Endometrial microvascular endothelial cells (primary cell): ENCODE results near the gene CA7. TPM values are rescaled to one million over a fixed set of nuclear protein-coding genes. Genes with fewer than 3 reads are reported as not detected.
"Not testable (repeated sequence)": the region's sequence is repeated elsewhere in the genome, so short reads cannot be mapped to it uniquely, and the experiment has no call there.

Source experiments
- in situ Hi-C: cut with HindIII; loops from 2 replicates; pipeline ENCODE4 v1.10.0; 2017; ENCODE audit warnings: low sequenced_read_pairs, low pct_unique_long_range_greater_than_20kb; ENCODE audit errors: inconsistent ontology term
- total RNA-seq: library from RNA; depleted of rRNA; stranded (reverse); fragments of >200 nt; gene quantifications from one replicate; pipeline ENCODE4 v1.2.3, GENCODE V29; 2015; ENCODE audit errors: inconsistent ontology term

CA7 gene
- total RNA-seq, 1 donor from 2014 or later, result not detected

GRCh38 chr16:66891360-66891759 lies 47.1 kb downstream of the CA7 start:
- in situ Hi-C loops, result no loop called here

GRCh38 chr16:66891797-66892196 lies 47.6 kb downstream of the CA7 start:
- in situ Hi-C loops, result no loop called here

DNA sequence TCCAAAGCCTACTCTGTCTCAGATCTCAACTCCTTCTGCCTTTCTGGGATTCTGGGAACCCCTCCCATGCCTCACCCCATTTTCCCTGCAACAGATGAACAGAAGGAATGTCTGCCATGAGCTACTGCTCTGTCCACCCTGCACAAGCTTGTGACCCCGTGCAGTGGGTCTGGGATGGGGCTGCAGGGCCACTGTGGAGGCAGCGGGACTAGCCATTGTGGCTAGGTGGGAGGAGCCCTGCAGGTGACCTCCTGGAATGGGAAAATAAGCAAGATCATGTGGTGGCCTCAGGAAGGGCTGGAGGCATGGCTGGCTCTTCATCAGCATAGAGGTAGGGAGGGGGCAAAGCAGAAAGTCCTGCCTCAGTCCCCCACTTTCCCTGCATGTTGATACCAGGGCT lies 49.8 kb downstream of the CA7 start:
- in situ Hi-C loops, result no loop called here

- in situ Hi-C loops, result no loop called here
Observed at GRCh38 chr16:66894948-66895688, 50.9 kb downstream of the CA7 start.

- in situ Hi-C loops, result no loop called here
Observed at GRCh38 chr16:66895689-66895979, 51.4 kb downstream of the CA7 start.

GRCh38 chr16:66895999-66896398 lies 51.8 kb downstream of the CA7 start:
- in situ Hi-C loops, result no loop called here

GRCh38 chr16:66896682-66897081 lies 52.5 kb downstream of the CA7 start:
- in situ Hi-C loops, result not testable (repeated sequence)

GRCh38 chr16:66898207-66898606 lies 54.0 kb downstream of the CA7 start:
- in situ Hi-C loops, result no loop called here

DNA sequence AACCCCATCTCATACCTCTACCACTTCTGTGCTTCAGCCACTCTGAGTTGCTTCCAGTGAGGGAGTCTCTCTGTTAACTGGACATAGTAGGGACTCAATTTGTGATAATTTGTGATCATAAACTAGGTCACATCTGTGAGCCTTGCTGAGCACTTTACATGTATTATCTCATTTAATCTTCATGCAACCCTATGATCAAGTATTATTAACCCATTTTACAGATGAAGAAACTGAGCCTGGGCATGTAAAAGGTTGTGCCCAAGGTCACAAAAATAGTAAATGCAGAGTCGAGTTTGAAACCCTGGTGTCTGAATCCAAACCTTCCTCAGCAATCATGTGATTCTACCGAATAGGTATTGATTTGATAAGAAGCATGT lies 54.7 kb downstream of the CA7 start:
- in situ Hi-C loops, result no loop called here

GRCh38 chr16:66899310-66899944 lies 55.2 kb downstream of the CA7 start:
- in situ Hi-C loops, result no loop called here

- in situ Hi-C loops, result no loop called here
Observed at GRCh38 chr16:66899945-66900710, 55.9 kb downstream of the CA7 start.

DNA sequence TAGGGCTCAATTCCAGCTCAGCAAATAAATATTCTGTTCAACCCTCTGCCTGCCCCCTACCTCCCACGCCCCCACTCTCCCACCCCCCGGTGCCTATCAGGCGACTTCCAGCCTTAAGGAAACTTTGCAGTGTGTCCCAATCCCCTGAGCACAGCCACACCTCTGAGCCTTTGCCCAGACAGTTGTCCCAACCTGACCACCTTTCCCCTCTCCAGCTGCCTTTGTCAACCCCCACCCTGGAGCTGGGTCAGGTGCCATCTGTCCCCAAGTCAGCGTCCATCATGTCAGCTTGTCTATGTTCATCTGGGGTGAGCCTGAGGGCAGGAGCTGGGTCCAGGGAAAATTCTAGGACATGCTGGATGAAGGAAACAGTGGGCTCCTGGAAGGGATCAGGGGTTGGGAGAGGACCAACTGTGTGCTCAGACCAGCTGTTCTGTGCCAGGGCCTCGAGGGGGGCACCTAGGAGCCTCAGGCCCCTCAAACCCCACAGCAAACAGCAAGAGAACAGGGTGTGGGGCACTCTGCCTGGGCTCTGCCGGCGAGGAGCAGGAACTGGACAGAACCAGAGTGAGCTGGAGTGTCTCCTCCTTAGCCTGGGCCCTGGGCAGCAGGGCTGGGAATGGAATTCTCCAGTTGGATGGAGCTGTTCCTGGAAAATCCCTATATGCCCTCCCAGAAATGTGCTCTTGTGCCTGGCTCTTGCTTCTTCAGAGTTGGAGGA lies 56.7 kb downstream of the CA7 start:
- in situ Hi-C loops, result no loop called here

DNA sequence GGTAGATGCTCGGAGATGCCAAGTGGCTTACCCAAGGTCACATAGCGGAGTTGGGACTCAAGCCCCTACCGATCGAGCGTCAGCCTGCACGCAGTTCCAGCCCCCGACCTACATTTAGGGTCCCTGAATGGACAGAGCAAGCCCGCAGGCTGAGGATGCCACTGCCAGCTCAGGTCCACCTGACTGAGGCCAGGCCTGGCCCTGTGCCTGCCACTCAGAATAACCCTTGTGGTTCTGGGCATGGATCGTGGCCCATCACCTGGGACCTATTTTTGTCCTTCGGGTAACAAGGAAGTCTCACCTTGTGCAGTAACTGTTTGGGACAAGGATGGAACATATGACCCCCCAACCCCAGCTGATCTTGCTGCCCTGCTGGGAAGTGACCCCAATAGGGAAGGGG lies 57.4 kb downstream of the CA7 start:
- in situ Hi-C loops, result no loop called here

- in situ Hi-C loops, result no loop called here
Observed at GRCh38 chr16:66902648-66903543, 58.7 kb downstream of the CA7 start.

Other genes with a start within 250 kb of the CA7 start
- 94.8 TPM for gene CMTM3, start 239.7 kb upstream of the CA7 start, total RNA-seq
- gene CMTM4, start 147.7 kb upstream of the CA7 start, total RNA-seq, result 2.5 TPM
- 93.0 TPM for gene DYNC1LI2, start 92.8 kb upstream of the CA7 start, total RNA-seq
- not detected for gene TERB1, start 42.8 kb upstream of the CA7 start, total RNA-seq
- 70.8 TPM for gene NAE1, start 13.4 kb upstream of the CA7 start, total RNA-seq
- gene PDP2, start 36.1 kb downstream of the CA7 start, total RNA-seq, result 12.5 TPM
- not detected for gene CDH16, start 74.5 kb downstream of the CA7 start, total RNA-seq
- 0.46 TPM for gene RRAD, start 81.1 kb downstream of the CA7 start, total RNA-seq
- gene CIAO2B, start 90.0 kb downstream of the CA7 start, total RNA-seq, result 69.0 TPM
- gene CES2, start 91.1 kb downstream of the CA7 start, total RNA-seq, result 43.9 TPM
- gene CES3, start 116.9 kb downstream of the CA7 start, total RNA-seq, result not detected
- under 0.01 TPM for gene CES4A, start 144.2 kb downstream of the CA7 start, total RNA-seq
- 78.1 TPM for gene CBFB, start 184.7 kb downstream of the CA7 start, total RNA-seq